ENCODE measurements around the gene MYOCD.

DNA sequence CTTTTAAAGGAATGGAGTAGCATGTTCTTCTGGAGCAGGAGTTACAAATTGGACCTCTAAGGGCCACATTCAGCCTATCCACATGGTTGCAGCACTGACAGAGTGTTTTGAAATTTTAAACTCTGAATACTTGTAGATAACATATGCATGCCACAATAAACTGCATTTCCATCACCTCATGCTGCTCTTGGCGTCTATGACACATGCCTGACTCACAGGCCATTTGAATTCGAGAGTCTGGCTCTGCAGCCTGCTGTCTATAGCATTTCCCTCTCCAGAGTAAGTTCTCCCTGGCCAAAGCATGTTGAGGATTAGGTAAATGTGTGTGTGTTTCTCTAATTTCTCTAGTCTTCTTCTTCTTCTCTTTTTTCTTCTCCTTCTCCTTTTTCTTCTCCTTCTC lies 28.7 kb upstream of the MYOCD start:
- TF ChIP-seq, protein P1, sequence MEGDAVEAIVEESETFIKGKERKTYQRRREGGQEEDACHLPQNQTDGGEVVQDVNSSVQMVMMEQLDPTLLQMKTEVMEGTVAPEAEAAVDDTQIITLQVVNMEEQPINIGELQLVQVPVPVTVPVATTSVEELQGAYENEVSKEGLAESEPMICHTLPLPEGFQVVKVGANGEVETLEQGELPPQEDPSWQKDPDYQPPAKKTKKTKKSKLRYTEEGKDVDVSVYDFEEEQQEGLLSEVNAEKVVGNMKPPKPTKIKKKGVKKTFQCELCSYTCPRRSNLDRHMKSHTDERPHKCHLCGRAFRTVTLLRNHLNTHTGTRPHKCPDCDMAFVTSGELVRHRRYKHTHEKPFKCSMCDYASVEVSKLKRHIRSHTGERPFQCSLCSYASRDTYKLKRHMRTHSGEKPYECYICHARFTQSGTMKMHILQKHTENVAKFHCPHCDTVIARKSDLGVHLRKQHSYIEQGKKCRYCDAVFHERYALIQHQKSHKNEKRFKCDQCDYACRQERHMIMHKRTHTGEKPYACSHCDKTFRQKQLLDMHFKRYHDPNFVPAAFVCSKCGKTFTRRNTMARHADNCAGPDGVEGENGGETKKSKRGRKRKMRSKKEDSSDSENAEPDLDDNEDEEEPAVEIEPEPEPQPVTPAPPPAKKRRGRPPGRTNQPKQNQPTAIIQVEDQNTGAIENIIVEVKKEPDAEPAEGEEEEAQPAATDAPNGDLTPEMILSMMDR (IDR thresholded peaks at IDR 0.05), result no peak
- TF ChIP-seq POLR2A (IDR thresholded peaks at IDR 0.05) (no peak), POLR2AphosphoS5 (IDR thresholded peaks at IDR 0.05) (peak in 1 of 3 donors; percentile 31), EP300 (IDR thresholded peaks at IDR 0.05) (no peak)

Data from stomach (tissue), 4 donors.